ENCODE data around the gene UGT1A10.

DNA sequence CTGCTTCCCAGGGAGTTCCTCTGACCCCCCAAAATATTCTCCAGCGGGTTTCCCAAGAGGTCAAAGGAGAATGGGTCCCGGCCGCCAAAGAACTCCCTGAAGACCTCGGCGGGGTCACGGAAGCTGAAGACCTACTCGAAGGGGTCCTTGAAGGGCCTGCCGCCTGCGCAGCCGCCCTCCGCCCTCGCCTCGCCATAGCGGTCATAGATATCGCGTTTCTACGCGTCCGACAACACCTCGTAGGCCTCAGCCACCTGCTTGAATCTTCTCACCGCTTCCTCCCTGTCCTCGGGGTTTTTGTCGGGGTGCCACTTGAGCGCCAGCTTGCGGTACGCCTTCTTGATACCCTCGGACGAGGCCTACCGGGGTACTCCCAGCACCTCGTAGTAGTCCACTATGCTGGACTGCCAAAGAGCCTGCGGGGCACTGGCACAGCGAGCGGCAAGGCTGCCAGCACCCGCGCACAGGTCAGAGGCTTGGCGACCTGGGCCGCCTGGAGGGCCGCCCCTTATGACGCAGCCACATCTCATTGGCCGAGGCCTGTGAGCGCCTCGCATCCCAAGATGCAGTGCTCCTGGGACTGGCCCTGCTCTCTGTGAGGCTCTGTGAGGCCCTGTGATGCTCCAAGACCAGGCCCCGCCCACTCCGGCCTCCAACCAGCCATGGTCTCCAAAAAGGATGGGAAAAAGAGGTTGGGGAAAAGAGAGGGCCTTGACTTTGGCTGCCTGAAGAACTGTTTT, 118.8 kb downstream of the UGT1A10 start:
- TF ChIP-seq FOXK2 (IDR thresholded peaks at IDR 0.05), result no peak
- TF ChIP-seq, protein P1, sequence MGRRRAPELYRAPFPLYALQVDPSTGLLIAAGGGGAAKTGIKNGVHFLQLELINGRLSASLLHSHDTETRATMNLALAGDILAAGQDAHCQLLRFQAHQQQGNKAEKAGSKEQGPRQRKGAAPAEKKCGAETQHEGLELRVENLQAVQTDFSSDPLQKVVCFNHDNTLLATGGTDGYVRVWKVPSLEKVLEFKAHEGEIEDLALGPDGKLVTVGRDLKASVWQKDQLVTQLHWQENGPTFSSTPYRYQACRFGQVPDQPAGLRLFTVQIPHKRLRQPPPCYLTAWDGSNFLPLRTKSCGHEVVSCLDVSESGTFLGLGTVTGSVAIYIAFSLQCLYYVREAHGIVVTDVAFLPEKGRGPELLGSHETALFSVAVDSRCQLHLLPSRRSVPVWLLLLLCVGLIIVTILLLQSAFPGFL (CRISPR knock-in tag; IDR thresholded peaks at IDR 0.05), result no peak
- TF ChIP-seq SMARCE1 (IDR thresholded peaks at IDR 0.05; ENCODE audit: borderline replicate concordance), result no peak
- no peak for TF ChIP-seq ZNF33B (CRISPR knock-in tag; IDR thresholded peaks at IDR 0.05)
- TF ChIP-seq STAT5B (CRISPR knock-in tag; IDR thresholded peaks at IDR 0.05), result no peak
- TF ChIP-seq, protein P2, sequence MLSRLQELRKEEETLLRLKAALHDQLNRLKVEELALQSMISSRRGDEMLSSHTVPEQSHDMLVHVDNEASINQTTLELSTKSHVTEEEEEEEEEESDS (CRISPR knock-in tag; IDR thresholded peaks at IDR 0.05; ENCODE audit: borderline replicate concordance), result no peak
- no peak for TF ChIP-seq HNF4G (IDR thresholded peaks at IDR 0.05; ENCODE audit: borderline replicate concordance, low read depth, low read length)
- TF ChIP-seq HNF4G (CRISPR knock-in tag; IDR thresholded peaks at IDR 0.05; ENCODE audit: borderline replicate concordance, low read depth), result no peak
- no peak for TF ChIP-seq JUN (CRISPR knock-in tag; IDR thresholded peaks at IDR 0.05)
- TF ChIP-seq XRCC5 (optimal IDR thresholded peaks at IDR 0.05; ENCODE audit: low read length), result no peak
- TF ChIP-seq SMAD3 (CRISPR knock-in tag; IDR thresholded peaks at IDR 0.05), result no peak
- TF ChIP-seq SUZ12 (IDR thresholded peaks at IDR 0.05; ENCODE audit: low read depth, low read length), result no peak
- TF ChIP-seq, protein P3, sequence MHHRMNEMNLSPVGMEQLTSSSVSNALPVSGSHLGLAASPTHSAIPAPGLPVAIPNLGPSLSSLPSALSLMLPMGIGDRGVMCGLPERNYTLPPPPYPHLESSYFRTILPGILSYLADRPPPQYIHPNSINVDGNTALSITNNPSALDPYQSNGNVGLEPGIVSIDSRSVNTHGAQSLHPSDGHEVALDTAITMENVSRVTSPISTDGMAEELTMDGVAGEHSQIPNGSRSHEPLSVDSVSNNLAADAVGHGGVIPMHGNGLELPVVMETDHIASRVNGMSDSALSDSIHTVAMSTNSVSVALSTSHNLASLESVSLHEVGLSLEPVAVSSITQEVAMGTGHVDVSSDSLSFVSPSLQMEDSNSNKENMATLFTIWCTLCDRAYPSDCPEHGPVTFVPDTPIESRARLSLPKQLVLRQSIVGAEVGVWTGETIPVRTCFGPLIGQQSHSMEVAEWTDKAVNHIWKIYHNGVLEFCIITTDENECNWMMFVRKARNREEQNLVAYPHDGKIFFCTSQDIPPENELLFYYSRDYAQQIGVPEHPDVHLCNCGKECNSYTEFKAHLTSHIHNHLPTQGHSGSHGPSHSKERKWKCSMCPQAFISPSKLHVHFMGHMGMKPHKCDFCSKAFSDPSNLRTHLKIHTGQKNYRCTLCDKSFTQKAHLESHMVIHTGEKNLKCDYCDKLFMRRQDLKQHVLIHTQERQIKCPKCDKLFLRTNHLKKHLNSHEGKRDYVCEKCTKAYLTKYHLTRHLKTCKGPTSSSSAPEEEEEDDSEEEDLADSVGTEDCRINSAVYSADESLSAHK (CRISPR knock-in tag; IDR thresholded peaks at IDR 0.05; ENCODE audit: borderline replicate concordance), result no peak
- TF ChIP-seq, protein P4, sequence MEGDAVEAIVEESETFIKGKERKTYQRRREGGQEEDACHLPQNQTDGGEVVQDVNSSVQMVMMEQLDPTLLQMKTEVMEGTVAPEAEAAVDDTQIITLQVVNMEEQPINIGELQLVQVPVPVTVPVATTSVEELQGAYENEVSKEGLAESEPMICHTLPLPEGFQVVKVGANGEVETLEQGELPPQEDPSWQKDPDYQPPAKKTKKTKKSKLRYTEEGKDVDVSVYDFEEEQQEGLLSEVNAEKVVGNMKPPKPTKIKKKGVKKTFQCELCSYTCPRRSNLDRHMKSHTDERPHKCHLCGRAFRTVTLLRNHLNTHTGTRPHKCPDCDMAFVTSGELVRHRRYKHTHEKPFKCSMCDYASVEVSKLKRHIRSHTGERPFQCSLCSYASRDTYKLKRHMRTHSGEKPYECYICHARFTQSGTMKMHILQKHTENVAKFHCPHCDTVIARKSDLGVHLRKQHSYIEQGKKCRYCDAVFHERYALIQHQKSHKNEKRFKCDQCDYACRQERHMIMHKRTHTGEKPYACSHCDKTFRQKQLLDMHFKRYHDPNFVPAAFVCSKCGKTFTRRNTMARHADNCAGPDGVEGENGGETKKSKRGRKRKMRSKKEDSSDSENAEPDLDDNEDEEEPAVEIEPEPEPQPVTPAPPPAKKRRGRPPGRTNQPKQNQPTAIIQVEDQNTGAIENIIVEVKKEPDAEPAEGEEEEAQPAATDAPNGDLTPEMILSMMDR (CRISPR knock-in tag; IDR thresholded peaks at IDR 0.05), result no peak
- TF ChIP-seq ZNF678 (CRISPR knock-in tag; IDR thresholded peaks at IDR 0.05), result no peak
